Panc1 (cell line): ENCODE data around the gene CENPT. TPM values are rescaled to one million over a fixed set of nuclear protein-coding genes. Genes with fewer than 3 reads are reported as not detected.

Source experiments
- ATAC-seq: fragments of 200-7000 bp; cut with Tn5 transposase; 2 replicates; pipeline ENCODE4 v1.9.1; 2020; ENCODE audit warnings: mild to moderate bottlenecking, moderate library complexity
- BruUV-seq: library from RNA; stranded (reverse); fragments of 400-500 nt; replicated peaks from 2 replicates; lab custom pipeline; 2021; lab: Mats Ljungman, UMichigan
- CTCF ChIA-PET: fragments of 300-600 bp; sonication (Branson Sonifier 250); formaldehyde crosslinking; loops from one replicate; lab custom pipeline; 2022; ENCODE audit warnings: antibody characterized with exemption; lab: Charles Lee
- POLR2A ChIA-PET: fragments of 300-600 bp; sonication (Branson Sonifier 250); formaldehyde crosslinking; loops from one replicate; lab custom pipeline; 2022; ENCODE audit warnings: antibody characterized with exemption; lab: Charles Lee
- DNase-seq: peaks from one replicate; pipeline ENCODE4 v3.0.0-alpha.2; 2010; ENCODE audit warnings: low read depth, low spot score
- H3K27ac ChIP-seq: 2 replicates; pipeline ENCODE4 v1.5.1; 2011; ENCODE audit warnings: mild to moderate bottlenecking, low read length, inconsistent platforms
- H3K27me3 ChIP-seq: fragments of 200-500 bp; sonication (Bioruptor generic); 2 replicates; pipeline ENCODE4 v1.6.0; 2014; ENCODE audit warnings: low read length, inconsistent platforms; ENCODE audit not compliant: control insufficient read depth, insufficient read depth
- H3K36me3 ChIP-seq: fragments of 200-500 bp; sonication (Bioruptor generic); 2 replicates; pipeline ENCODE4 v1.5.1; 2014; ENCODE audit warnings: inconsistent platforms, mild to moderate bottlenecking, low read length, moderate library complexity; ENCODE audit not compliant: control insufficient read depth, insufficient read depth
- H3K4me1 ChIP-seq: 2 replicates; pipeline ENCODE4 v1.5.1; 2011; ENCODE audit warnings: inconsistent platforms, mild to moderate bottlenecking, low read length, moderate library complexity; ENCODE audit not compliant: control insufficient read depth, insufficient read depth
- H3K4me3 ChIP-seq, 2 experiments: 2 replicates each; pipeline ENCODE4 v1.5.1; 2011 to 2012; ENCODE audit warnings: low read depth in 2 of 2, low read length in 2 of 2, mild to moderate bottlenecking in 2 of 2, inconsistent platforms in 1 of 2, moderate library complexity in 1 of 2
- H3K9me3 ChIP-seq: fragments of 200-500 bp; sonication (Bioruptor generic); 2 replicates; pipeline ENCODE4 v1.5.1; 2014; ENCODE audit warnings: low read depth, mild to moderate bottlenecking, inconsistent platforms, low read length, moderate library complexity; ENCODE audit not compliant: control insufficient read depth, insufficient read depth
- POLR2AphosphoS5 ChIP-seq: IDR thresholded peaks from 2 replicates; pipeline ENCODE4 v1.6.1; 2012; ENCODE audit warnings: mild to moderate bottlenecking, low read depth, low read length, moderate library complexity
- SIN3A ChIP-seq: IDR thresholded peaks from 2 replicates; pipeline ENCODE4 v1.6.1; 2012; ENCODE audit warnings: low read depth, mild to moderate bottlenecking, low read length, moderate library complexity, borderline replicate concordance; ENCODE audit not compliant: insufficient read depth
- TCF7L2 ChIP-seq: IDR thresholded peaks from 2 replicates; pipeline ENCODE4 v1.6.1; 2011; ENCODE audit warnings: mild to moderate bottlenecking, low read depth, low read length, inconsistent platforms
- in situ Hi-C: cut with HindIII; loops from 2 replicates; pipeline ENCODE4 v1.10.0; 2016; ENCODE audit warnings: low sequenced_read_pairs, low pct_unique_long_range_greater_than_20kb
- intact Hi-C: fragments of 100-400 bp; cut with micrococcal nuclease; formaldehyde crosslinking; loops from one replicate; pipeline ENCODE4 v1.10.0; 2022; ENCODE audit not compliant: unreplicated experiment
- total RNA-seq: library from RNA; stranded (reverse); gene quantifications from one replicate; pipeline ENCODE4 v1.2.1, GENCODE V29; 2021; ENCODE audit not compliant: unreplicated experiment
- TF ChIP-seq, protein P1 (sequence below): fragments of 450-650 bp; IDR thresholded peaks from 2 replicates; pipeline ENCODE4 v1.5.1; 2017; ENCODE audit warnings: mild to moderate bottlenecking
- TF ChIP-seq, protein P2 (sequence below), 2 experiments: IDR thresholded peaks; 2 replicates each; pipeline ENCODE4 v1.6.1; 2011 to 2012; ENCODE audit warnings: low read depth in 2 of 2, control low read depth in 1 of 2, low read length in 1 of 2, mild to moderate bottlenecking in 1 of 2, moderate library complexity in 1 of 2; ENCODE audit not compliant: insufficient read depth in 1 of 2

The CENPT gene
- total RNA-seq, 1 experiment from 2014 or later, result 43.4 TPM

DNA sequence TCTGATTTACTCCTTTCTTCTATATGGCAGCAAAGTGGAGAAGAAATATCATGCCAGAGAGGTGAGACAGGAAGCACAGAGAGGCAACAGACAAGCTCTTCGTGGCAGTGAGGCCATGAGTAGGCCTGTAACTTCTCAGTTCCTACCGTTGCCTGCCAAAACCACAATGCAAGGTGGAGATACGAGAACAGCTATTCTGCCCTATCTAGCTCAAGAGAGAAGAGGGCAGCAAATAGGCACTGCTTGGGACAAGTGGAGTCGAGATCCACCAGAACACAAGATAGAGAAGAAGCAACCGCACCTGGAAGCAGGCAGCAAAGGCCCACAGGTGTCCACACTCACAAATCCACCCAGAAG lies 66.0 kb downstream of the CENPT start:
- CTCF ChIA-PET, result interaction anchor here (0.6 kb wide), 1 partner anchor 35 kb away, joined by 7 read pairs; no protein-coding TSS in a partner anchor
- no TSS peak for BruUV-seq
- in situ Hi-C loops (no loop called here), intact Hi-C loops (no loop called here)
- POLR2A ChIA-PET, result no interaction called here
- DNase-seq (no peak), ATAC-seq (no peak)
- H3K27ac ChIP-seq, result no peak overlapping the region
- H3K4me3 ChIP-seq, result no peak overlapping the region
- 0 out of 2 replicates have a peak, but pooled peaks cover 2% of the 10 kb centered on the region for H3K4me1 ChIP-seq
- TF ChIP-seq POLR2AphosphoS5, result no peak
- TF ChIP-seq, protein P1, sequence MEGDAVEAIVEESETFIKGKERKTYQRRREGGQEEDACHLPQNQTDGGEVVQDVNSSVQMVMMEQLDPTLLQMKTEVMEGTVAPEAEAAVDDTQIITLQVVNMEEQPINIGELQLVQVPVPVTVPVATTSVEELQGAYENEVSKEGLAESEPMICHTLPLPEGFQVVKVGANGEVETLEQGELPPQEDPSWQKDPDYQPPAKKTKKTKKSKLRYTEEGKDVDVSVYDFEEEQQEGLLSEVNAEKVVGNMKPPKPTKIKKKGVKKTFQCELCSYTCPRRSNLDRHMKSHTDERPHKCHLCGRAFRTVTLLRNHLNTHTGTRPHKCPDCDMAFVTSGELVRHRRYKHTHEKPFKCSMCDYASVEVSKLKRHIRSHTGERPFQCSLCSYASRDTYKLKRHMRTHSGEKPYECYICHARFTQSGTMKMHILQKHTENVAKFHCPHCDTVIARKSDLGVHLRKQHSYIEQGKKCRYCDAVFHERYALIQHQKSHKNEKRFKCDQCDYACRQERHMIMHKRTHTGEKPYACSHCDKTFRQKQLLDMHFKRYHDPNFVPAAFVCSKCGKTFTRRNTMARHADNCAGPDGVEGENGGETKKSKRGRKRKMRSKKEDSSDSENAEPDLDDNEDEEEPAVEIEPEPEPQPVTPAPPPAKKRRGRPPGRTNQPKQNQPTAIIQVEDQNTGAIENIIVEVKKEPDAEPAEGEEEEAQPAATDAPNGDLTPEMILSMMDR, result no peak
- no peak for TF ChIP-seq TCF7L2
- no peak for TF ChIP-seq SIN3A
- TF ChIP-seq, protein P2, sequence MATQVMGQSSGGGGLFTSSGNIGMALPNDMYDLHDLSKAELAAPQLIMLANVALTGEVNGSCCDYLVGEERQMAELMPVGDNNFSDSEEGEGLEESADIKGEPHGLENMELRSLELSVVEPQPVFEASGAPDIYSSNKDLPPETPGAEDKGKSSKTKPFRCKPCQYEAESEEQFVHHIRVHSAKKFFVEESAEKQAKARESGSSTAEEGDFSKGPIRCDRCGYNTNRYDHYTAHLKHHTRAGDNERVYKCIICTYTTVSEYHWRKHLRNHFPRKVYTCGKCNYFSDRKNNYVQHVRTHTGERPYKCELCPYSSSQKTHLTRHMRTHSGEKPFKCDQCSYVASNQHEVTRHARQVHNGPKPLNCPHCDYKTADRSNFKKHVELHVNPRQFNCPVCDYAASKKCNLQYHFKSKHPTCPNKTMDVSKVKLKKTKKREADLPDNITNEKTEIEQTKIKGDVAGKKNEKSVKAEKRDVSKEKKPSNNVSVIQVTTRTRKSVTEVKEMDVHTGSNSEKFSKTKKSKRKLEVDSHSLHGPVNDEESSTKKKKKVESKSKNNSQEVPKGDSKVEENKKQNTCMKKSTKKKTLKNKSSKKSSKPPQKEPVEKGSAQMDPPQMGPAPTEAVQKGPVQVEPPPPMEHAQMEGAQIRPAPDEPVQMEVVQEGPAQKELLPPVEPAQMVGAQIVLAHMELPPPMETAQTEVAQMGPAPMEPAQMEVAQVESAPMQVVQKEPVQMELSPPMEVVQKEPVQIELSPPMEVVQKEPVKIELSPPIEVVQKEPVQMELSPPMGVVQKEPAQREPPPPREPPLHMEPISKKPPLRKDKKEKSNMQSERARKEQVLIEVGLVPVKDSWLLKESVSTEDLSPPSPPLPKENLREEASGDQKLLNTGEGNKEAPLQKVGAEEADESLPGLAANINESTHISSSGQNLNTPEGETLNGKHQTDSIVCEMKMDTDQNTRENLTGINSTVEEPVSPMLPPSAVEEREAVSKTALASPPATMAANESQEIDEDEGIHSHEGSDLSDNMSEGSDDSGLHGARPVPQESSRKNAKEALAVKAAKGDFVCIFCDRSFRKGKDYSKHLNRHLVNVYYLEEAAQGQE (IDR thresholded peaks at IDR 0.05; ENCODE audit: insufficient read depth in 1 of 2, low read depth in 2 of 2, low read length in 1 of 2), result no peak
- H3K36me3 ChIP-seq, result no peaks in the 10 kb centered on the region
- no peaks in the 10 kb centered on the region for H3K9me3 ChIP-seq
- no peaks in the 10 kb centered on the region for H3K27me3 ChIP-seq

DNA sequence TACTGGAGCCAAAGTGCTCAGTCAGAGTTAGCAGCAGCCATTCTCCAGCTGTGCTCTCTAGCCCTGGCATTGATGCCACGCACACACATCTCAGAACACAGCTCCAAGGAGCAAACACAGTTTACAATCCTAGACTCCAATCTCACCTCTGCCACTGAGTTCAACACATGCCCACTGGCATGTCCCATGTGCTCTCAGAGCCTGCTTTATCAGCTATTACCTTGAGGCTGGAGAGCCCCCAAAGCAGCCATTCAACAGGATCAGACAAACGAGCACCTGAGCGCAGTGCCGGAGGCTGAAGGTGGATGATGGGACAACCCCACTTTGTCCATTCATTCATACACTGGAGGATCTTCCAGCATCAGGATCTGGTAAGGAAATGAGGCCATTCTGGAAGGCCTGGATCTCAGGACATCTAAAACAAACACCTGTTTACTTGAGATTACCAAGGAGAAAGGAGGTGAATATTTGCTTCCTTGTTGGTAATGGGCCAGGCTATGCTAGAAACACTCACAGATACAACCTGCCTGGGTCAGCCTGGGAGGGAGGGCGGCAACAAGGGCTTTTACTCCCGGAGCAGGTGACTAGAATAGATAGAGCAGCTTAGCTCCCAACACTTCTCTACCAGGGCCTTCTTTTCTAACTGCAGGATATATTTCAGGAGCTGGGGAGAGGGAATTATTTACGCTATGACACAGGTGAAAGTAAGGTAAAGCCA lies 66.5 kb downstream of the CENPT start:
- H3K27ac ChIP-seq, result no peak overlapping the region
- no peak overlapping the region for H3K4me3 ChIP-seq
- in situ Hi-C loops, result no loop called here
- ChIA-PET CTCF (no interaction called here), POLR2A (no interaction called here)
- no peak for ATAC-seq
- DNase-seq, result no peak
- intact Hi-C loops, result no loop called here
- BruUV-seq, result no TSS peak
- TF ChIP-seq, protein P2 (IDR thresholded peaks at IDR 0.05; ENCODE audit: insufficient read depth in 1 of 2, low read depth in 2 of 2, low read length in 1 of 2), result no peak
- TF ChIP-seq, protein P1, result no peak
- no peak for TF ChIP-seq TCF7L2
- no peak for TF ChIP-seq SIN3A
- no peak for TF ChIP-seq POLR2AphosphoS5
- H3K36me3 ChIP-seq, result no peaks in the 10 kb centered on the region
- no peaks in the 10 kb centered on the region for H3K9me3 ChIP-seq
- H3K27me3 ChIP-seq, result no peaks in the 10 kb centered on the region
- 0 out of 2 replicates have a peak, but pooled peaks cover 2% of the 10 kb centered on the region for H3K4me1 ChIP-seq
